Measurements from ENCODE around the gene IRF2BP2. TPM values are rescaled to one million over a fixed set of nuclear protein-coding genes. Genes with fewer than 3 reads are reported as not detected.

Gene IRF2BP2
- total and polyA plus RNA-seq, 2 of the 13 experiments (the other 11 are each of a cell fraction or from before 2014, with no cell fraction given): 140 to 147 TPM

DNA sequence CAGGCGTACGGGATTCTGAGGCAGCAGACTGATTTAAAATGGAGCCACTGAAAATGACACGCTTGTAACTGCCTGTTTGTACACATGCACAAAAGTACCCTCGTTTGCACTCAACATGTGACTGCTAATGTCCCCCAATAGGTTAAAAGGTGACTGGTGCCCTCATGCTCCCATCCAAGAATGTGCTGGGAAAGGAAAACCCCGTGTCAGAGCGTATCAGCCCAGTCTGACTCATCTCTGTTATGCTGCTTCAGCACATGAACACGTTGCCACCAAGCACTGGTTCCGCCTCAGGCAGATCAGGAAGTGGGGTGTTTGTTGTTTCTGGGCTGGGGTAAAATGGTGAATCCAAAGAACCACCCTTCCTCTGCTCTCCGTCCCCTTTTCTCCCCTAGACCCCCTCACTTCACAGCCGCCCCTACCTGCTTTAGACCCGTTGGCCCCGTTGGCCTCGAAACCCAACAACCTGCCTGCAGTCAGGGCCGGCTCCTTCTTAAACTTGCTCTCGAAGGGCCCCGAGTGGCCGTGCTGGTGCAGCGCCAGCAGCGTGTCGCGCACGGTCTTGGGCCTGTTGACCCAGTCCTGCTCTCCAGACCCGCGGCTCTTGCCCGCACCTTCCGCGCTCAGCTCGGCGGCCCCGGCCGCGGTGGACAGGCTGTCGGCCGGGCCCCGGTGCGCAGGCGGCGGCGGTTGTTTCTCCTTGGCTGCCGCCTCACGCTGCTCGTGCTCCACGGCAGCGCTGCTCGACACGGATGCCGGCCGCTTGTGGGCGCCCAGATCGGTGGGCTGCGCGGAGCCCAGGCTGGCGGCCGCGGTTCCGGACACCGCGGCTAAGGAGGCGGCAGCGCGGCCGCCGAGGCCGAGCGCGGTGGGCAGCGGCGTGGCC lies 1.7 kb downstream of the IRF2BP2 start (continued):
- TF ChIP-seq, protein P1, sequence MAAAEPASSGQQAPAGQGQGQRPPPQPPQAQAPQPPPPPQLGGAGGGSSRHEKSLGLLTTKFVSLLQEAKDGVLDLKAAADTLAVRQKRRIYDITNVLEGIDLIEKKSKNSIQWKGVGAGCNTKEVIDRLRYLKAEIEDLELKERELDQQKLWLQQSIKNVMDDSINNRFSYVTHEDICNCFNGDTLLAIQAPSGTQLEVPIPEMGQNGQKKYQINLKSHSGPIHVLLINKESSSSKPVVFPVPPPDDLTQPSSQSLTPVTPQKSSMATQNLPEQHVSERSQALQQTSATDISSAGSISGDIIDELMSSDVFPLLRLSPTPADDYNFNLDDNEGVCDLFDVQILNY (CRISPR knock-in tag; conservative IDR thresholded peaks at IDR 0.05): no peak
- TF ChIP-seq, protein P2, sequence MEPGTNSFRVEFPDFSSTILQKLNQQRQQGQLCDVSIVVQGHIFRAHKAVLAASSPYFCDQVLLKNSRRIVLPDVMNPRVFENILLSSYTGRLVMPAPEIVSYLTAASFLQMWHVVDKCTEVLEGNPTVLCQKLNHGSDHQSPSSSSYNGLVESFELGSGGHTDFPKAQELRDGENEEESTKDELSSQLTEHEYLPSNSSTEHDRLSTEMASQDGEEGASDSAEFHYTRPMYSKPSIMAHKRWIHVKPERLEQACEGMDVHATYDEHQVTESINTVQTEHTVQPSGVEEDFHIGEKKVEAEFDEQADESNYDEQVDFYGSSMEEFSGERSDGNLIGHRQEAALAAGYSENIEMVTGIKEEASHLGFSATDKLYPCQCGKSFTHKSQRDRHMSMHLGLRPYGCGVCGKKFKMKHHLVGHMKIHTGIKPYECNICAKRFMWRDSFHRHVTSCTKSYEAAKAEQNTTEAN (CRISPR knock-in tag; conservative IDR thresholded peaks at IDR 0.05): peak; percentile 68; the same call in 1 of the 2 replicates
- no peak for TF ChIP-seq SMAD9 (CRISPR knock-in tag; IDR thresholded peaks at IDR 0.05)
- TF ChIP-seq, protein P3, sequence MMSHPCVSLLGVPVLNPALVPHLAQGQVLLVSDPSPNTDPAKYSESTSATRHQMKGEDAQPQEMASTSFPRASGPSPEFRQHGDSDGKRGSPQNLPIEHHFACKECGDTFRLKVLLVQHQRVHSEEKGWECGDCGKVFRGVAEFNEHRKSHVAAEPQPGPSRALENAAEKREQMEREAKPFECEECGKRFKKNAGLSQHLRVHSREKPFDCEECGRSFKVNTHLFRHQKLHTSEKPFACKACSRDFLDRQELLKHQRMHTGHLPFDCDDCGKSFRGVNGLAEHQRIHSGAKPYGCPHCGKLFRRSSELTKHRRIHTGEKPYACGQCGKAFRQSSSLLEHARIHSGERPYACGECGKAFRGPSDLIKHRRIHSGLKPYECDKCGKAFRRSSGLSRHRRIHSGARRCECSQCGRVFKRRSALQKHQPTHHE (CRISPR knock-in tag; IDR thresholded peaks at IDR 0.05; ENCODE audit: borderline replicate concordance): no peak
- TF ChIP-seq ZSCAN12 (CRISPR knock-in tag; IDR thresholded peaks at IDR 0.05): no peak
- peak; percentile 86; the same call in 1 of the 2 replicates for TF ChIP-seq ZC3H4 (CRISPR knock-in tag; IDR thresholded peaks at IDR 0.05; ENCODE audit: borderline replicate concordance)
- peak; percentile 34; the same call in 1 of the 2 replicates for TF ChIP-seq ISL2 (CRISPR knock-in tag; IDR thresholded peaks at IDR 0.05)
- TF ChIP-seq SMC3 (IDR thresholded peaks at IDR 0.05; ENCODE audit: low read length): no peak
- no peak for TF ChIP-seq ZNF354B (CRISPR knock-in tag; IDR thresholded peaks at IDR 0.05)
- peak; percentile 43 for TF ChIP-seq XRCC5 (optimal IDR thresholded peaks at IDR 0.05; ENCODE audit: low read length)
- peak; percentile 88 for TF ChIP-seq ZNF605 (CRISPR knock-in tag; IDR thresholded peaks at IDR 0.05)
- TF ChIP-seq, protein P4, sequence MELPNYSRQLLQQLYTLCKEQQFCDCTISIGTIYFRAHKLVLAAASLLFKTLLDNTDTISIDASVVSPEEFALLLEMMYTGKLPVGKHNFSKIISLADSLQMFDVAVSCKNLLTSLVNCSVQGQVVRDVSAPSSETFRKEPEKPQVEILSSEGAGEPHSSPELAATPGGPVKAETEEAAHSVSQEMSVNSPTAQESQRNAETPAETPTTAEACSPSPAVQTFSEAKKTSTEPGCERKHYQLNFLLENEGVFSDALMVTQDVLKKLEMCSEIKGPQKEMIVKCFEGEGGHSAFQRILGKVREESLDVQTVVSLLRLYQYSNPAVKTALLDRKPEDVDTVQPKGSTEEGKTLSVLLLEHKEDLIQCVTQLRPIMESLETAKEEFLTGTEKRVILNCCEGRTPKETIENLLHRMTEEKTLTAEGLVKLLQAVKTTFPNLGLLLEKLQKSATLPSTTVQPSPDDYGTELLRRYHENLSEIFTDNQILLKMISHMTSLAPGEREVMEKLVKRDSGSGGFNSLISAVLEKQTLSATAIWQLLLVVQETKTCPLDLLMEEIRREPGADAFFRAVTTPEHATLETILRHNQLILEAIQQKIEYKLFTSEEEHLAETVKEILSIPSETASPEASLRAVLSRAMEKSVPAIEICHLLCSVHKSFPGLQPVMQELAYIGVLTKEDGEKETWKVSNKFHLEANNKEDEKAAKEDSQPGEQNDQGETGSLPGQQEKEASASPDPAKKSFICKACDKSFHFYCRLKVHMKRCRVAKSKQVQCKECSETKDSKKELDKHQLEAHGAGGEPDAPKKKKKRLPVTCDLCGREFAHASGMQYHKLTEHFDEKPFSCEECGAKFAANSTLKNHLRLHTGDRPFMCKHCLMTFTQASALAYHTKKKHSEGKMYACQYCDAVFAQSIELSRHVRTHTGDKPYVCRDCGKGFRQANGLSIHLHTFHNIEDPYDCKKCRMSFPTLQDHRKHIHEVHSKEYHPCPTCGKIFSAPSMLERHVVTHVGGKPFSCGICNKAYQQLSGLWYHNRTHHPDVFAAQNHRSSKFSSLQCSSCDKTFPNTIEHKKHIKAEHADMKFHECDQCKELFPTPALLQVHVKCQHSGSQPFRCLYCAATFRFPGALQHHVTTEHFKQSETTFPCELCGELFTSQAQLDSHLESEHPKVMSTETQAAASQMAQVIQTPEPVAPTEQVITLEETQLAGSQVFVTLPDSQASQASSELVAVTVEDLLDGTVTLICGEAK (IDR thresholded peaks at IDR 0.05): no peak
- TF ChIP-seq, protein P4 (CRISPR knock-in tag; IDR thresholded peaks at IDR 0.05): peak; percentile 70; the same call in 1 of the 2 replicates
- TF ChIP-seq ZSCAN25 (CRISPR knock-in tag; IDR thresholded peaks at IDR 0.05): peak; percentile 15; the same call in 1 of the 2 replicates
- TF ChIP-seq ZNF44 (CRISPR knock-in tag; IDR thresholded peaks at IDR 0.05): peak; percentile 77; the same call in 1 of the 2 replicates
- no peak for TF ChIP-seq CEBPB (IDR thresholded peaks at IDR 0.05; ENCODE audit: borderline replicate concordance, low read depth, low read length)

Measured in HepG2 (cell line).